Skeletal muscle satellite cell (primary cell): ENCODE data around the gene NRG2.

Source experiments
- H3K27me3 ChIP-seq: 2 replicates; pipeline ENCODE4 v1.7.0; 2013; ENCODE audit warnings: low read length; ENCODE audit not compliant: control insufficient read depth, insufficient read depth
- H3K36me3 ChIP-seq: 2 replicates; pipeline ENCODE4 v1.7.0; 2013; ENCODE audit warnings: mild to moderate bottlenecking, control low read depth, low read length; ENCODE audit not compliant: insufficient read depth
- H3K4me1 ChIP-seq: 2 replicates; pipeline ENCODE4 v1.7.0; 2013; ENCODE audit warnings: low read length; ENCODE audit not compliant: control insufficient read depth, insufficient read depth
- H3K4me2 ChIP-seq: 2 replicates; pipeline ENCODE4 v1.7.0; 2013; ENCODE audit warnings: mild to moderate bottlenecking, low read length
- H3K4me3 ChIP-seq: 2 replicates; pipeline ENCODE4 v1.7.0; 2013; ENCODE audit warnings: low read length
- H3K9ac ChIP-seq: 2 replicates; pipeline ENCODE4 v1.7.0; 2013; ENCODE audit warnings: mild to moderate bottlenecking, low read depth, low read length, moderate library complexity
- H3K9me3 ChIP-seq: replicated peaks from 2 replicates; pipeline ENCODE4 v1.7.0; 2013; ENCODE audit warnings: mild to moderate bottlenecking, control low read depth, low read length

NRG2 gene

GRCh38 chr5:139955053-139955605 lies 88.0 kb downstream of the NRG2 start:
- H3K4me2 ChIP-seq: no peak overlapping the region
- no peaks in the 10 kb centered on the region for H3K9me3 ChIP-seq
- no peaks in the 10 kb centered on the region for H3K36me3 ChIP-seq
- H3K4me1 ChIP-seq: no peaks in the 10 kb centered on the region
- no peak overlapping the region for H3K4me3 ChIP-seq
- H3K27me3 ChIP-seq: peaks cover 70% of the 10 kb centered on the region
- no peak overlapping the region for H3K9ac ChIP-seq

DNA sequence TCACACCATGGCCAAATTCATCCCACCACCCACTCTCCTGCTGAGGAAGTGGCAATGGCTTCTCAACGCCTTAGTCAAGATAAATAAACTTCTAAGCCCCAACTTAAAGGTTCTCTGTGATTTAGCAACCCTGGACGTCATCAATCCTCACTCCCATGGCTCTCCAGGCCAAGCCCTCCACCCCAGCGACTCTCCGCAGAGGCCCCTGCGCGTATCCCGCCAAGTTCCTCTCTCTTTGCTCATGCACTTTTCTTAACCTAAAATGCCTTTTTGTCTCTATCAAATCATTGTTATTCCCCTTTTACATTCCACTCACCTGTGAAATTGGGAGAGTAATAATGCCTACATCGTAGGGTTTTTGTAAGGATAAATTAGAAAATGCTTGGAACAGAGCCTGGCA lies 88.6 kb downstream of the NRG2 start:
- H3K4me1 ChIP-seq: no peaks in the 10 kb centered on the region
- H3K27me3 ChIP-seq: peaks cover 74% of the 10 kb centered on the region
- H3K9me3 ChIP-seq: no peaks in the 10 kb centered on the region
- no peak overlapping the region for H3K4me3 ChIP-seq
- H3K36me3 ChIP-seq: no peaks in the 10 kb centered on the region
- H3K4me2 ChIP-seq: no peak overlapping the region
- no peak overlapping the region for H3K9ac ChIP-seq

DNA sequence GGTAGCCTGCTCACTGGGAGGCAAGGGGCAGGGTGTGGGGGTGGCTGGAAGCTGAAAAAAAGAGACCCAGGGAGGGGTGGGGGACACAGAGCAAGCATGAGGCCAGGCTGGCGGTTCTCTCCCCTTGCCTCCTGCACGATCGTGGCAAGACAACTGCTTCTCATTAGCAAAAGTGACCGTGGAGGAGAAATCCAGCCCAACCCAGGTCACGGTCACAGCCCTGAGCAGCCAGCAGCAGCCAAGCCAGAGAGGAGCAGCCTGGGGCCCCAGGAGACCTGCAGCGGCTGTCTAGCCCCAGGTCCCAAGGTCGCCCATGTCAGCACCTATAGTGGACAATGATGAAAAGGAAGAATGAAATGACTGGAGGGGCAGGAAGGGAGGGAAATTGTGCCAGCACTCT lies 89.1 kb downstream of the NRG2 start:
- H3K4me2 ChIP-seq: no peak overlapping the region
- H3K36me3 ChIP-seq: no peaks in the 10 kb centered on the region
- no peak overlapping the region for H3K4me3 ChIP-seq
- no peaks in the 10 kb centered on the region for H3K9me3 ChIP-seq
- H3K4me1 ChIP-seq: no peaks in the 10 kb centered on the region
- H3K27me3 ChIP-seq: peaks cover 78% of the 10 kb centered on the region
- H3K9ac ChIP-seq: no peak overlapping the region

DNA sequence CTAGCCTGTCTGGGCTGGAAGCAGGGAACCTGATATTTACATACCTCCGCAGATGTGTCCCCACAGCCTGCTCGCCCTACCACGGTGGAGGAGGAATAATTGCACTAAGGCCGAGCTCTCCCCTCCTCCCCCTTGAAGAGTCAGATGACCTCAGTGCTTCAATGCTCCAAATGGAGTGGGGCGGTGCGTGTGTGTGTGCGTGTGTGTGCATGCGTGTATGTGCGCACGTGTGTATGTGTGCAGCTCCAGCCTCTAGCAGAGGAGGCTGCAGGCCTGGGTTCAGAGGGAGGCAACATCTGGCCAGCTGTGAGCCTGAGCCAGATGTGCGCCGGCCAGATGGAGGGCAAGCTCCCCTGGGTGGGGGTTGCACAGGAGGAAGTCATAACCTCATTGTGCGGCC lies 90.5 kb downstream of the NRG2 start:
- no peaks in the 10 kb centered on the region for H3K9me3 ChIP-seq
- peaks cover 86% of the 10 kb centered on the region for H3K27me3 ChIP-seq

DNA sequence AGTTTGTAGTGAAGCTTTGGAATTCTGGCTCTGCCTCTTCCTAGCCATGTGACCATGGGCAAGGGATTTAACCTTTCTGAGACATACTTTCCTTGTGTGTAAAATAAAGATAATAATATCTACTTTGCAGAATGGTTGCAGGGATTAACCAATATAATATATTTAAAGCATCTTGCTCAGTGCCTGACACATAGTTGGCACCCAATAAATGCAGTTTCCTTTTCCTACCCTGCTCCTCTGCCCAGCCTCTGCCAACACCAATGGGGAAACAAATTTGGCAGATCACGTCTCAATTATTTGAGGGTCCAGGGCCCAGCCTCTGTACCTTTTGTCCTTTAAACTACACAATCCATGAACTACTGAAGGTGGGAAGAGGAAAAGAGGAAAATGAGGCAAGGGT lies 91.1 kb downstream of the NRG2 start:
- Histone ChIP-seq H3K36me3 (no peaks in the 10 kb centered on the region), H3K4me2 (no peak overlapping the region), H3K9ac (no peak overlapping the region), H3K27me3 (peaks cover 87% of the 10 kb centered on the region), H3K4me1 (no peaks in the 10 kb centered on the region), H3K9me3 (no peaks in the 10 kb centered on the region), H3K4me3 (no peak overlapping the region)

More for the DNA sequence above, 90.5 kb downstream of the NRG2 start:
- no peak overlapping the region for H3K4me2 ChIP-seq
- H3K4me1 ChIP-seq: no peaks in the 10 kb centered on the region
- no peak overlapping the region for H3K4me3 ChIP-seq
- H3K36me3 ChIP-seq: no peaks in the 10 kb centered on the region
- no peak overlapping the region for H3K9ac ChIP-seq

- Histone ChIP-seq H3K27me3 (peaks cover 86% of the 10 kb centered on the region), H3K4me3 (no peak overlapping the region), H3K9ac (no peak overlapping the region), H3K4me1 (no peaks in the 10 kb centered on the region), H3K4me2 (no peak overlapping the region), H3K36me3 (no peaks in the 10 kb centered on the region), H3K9me3 (no peaks in the 10 kb centered on the region)
These were observed 91.7 kb downstream of the NRG2 start for GRCh38 chr5:139951296-139951924.

DNA sequence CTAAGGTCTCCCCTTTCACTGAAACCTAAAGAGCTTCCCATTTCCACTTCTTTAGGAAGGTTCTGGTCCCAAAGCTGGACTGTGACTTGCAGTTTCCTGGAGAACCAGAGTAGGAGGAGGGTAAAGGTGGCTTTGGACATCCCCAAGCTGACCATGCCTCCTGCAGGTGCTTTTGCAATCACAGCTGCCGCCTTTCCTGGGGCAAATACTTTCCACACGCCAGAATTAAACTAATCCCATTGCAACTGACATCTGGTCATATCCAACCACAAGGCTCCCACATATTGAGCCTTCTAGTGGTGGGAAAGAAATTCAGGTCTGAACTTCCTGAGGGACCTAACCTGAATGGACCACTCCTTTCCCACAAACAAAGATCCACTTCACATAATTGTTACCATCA lies 92.7 kb downstream of the NRG2 start:
- no peak overlapping the region for H3K4me2 ChIP-seq
- no peaks in the 10 kb centered on the region for H3K9me3 ChIP-seq
- H3K27me3 ChIP-seq: peaks cover 86% of the 10 kb centered on the region
- no peaks in the 10 kb centered on the region for H3K36me3 ChIP-seq
- no peak overlapping the region for H3K4me3 ChIP-seq
- H3K4me1 ChIP-seq: no peaks in the 10 kb centered on the region
- H3K9ac ChIP-seq: no peak overlapping the region

GRCh38 chr5:139949710-139950109 lies 93.4 kb downstream of the NRG2 start:
- Histone ChIP-seq H3K9ac (no peak overlapping the region), H3K4me2 (no peak overlapping the region), H3K4me1 (no peaks in the 10 kb centered on the region), H3K4me3 (no peak overlapping the region), H3K36me3 (no peaks in the 10 kb centered on the region), H3K27me3 (peaks cover 86% of the 10 kb centered on the region), H3K9me3 (no peaks in the 10 kb centered on the region)

- Histone ChIP-seq H3K4me3 (no peak overlapping the region), H3K4me1 (no peaks in the 10 kb centered on the region), H3K9ac (no peak overlapping the region), H3K4me2 (no peak overlapping the region), H3K36me3 (no peaks in the 10 kb centered on the region), H3K27me3 (peaks cover 73% of the 10 kb centered on the region), H3K9me3 (no peaks in the 10 kb centered on the region)
These were observed 95.4 kb downstream of the NRG2 start for GRCh38 chr5:139947727-139948126.

DNA sequence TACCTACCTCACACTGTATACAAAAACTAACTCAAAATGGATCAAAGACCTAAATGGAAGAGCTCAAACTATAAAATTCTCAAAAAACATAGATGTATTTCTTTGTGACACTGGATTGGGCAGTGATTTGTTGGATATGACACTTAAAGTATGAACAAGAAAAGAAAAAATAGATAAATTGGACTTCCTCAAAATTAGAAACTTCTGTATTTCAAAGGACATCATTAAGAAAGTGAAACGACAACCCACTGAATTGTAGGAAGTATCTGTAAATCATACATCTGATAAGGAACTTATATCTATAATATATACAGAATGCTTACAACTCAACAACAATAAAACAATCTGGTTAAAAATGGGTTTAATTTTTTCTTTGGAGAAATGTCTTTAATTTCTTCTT lies 96.7 kb downstream of the NRG2 start:
- Histone ChIP-seq H3K9ac (no peak overlapping the region), H3K4me2 (no peak overlapping the region), H3K9me3 (no peaks in the 10 kb centered on the region), H3K27me3 (peaks cover 68% of the 10 kb centered on the region), H3K36me3 (no peaks in the 10 kb centered on the region), H3K4me3 (no peak overlapping the region), H3K4me1 (no peaks in the 10 kb centered on the region)

DNA sequence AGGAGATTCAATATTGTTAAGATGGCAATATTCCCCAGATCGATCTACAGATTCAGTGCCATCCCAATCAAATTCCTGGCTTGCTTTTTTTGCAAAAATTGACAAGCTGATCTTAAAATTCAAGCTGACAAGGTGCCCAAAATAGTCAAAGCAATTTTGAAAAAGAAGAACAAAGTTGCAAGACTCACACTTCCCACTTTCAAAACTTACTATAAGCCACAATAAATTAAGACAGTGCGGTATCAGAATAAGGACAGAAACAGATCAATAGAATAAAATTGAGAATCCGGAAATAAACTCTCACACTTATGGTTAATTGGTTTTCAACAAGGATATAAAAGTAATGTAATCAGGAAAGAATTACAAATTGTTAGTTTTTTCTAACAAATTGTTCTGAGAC lies 97.1 kb downstream of the NRG2 start:
- H3K9ac ChIP-seq: no peak overlapping the region
- H3K4me2 ChIP-seq: no peak overlapping the region
- H3K4me1 ChIP-seq: no peaks in the 10 kb centered on the region
- no peaks in the 10 kb centered on the region for H3K36me3 ChIP-seq
- peaks cover 64% of the 10 kb centered on the region for H3K27me3 ChIP-seq
- H3K4me3 ChIP-seq: no peak overlapping the region
- H3K9me3 ChIP-seq: no peaks in the 10 kb centered on the region

- H3K36me3 ChIP-seq: no peaks in the 10 kb centered on the region
- H3K4me2 ChIP-seq: no peak overlapping the region
- no peak overlapping the region for H3K9ac ChIP-seq
- no peaks in the 10 kb centered on the region for H3K9me3 ChIP-seq
- no peaks in the 10 kb centered on the region for H3K4me1 ChIP-seq
- no peak overlapping the region for H3K4me3 ChIP-seq
- peaks cover 43% of the 10 kb centered on the region for H3K27me3 ChIP-seq
These were observed 100.9 kb downstream of the NRG2 start for GRCh38 chr5:139942243-139942642.
